UCSD-AML1 (cell line): ENCODE data around the gene STEAP3.
A peak's percentile ranks its signal among the peaks of the same experiment; 100 is the strongest.

ENCODE experiments used
- DNase-seq: peaks from one replicate; lab custom pipeline; 2025; ENCODE audit not compliant: unreplicated experiment; lab: John Stamatoyannopoulos, UW

The STEAP3 gene

DNA sequence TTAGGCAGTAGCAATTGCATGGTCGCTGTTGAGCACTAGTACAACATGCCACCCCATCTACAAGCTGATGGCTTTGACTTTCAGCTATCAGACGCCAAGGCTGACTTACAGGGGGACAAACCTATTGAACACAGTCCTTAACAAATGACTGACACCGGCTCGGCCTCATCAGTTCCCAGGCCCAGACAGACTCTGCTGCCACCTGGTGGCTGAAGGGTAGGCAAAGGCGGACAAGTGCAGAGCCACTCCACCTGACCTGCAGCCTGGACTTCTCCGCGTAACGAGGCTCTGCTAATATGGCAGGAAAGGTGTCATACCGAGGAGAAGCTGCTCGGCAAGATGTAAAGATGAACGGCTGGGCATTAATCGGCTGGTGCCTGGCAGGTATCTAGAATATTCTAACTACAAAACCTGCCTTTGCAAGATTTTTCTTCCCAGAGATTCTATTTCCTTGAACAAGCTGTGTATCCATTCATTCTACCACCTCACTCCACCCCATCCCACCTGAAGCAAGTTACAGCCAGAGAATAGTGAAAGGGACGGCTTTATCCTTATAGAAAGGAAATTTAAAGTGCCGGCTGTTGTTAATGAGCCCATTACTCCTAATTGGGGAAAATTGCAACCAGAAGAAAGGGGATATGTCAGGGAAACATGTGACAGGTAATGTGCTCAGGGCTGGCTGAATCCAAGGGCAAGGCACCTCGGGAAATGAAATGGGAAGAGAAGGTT is 67.4 kb downstream of the STEAP3 start:
- peak; percentile 74 for DNase-seq

DNA sequence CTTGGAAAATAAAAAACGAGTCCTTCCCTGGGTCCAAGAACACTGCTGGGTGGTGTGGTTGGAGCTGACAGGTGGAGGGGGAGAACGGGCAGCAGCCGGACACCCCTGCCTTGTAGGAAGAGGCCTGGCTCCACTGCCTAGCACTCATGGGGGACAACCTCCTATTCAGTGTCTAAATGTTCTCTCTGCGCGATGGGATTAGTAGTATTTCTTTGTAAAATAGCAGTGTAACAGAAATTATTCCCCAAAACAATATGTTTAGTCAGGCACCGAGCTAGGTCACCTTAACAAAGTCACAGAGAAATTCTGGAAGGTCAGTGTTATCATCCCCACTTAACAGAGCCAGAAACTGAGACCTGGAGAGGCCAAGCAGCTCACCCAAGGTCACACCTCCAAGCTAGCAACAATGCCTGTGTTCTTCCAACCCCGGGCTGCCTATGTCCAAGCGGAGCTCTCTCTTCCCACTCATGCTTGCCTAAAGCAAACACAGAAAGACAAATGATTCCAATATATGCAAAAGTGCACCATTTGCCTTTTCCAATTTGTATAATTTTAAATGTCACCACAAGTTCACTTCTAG is 68.0 kb downstream of the STEAP3 start:
- DNase-seq, result no peak

DNA sequence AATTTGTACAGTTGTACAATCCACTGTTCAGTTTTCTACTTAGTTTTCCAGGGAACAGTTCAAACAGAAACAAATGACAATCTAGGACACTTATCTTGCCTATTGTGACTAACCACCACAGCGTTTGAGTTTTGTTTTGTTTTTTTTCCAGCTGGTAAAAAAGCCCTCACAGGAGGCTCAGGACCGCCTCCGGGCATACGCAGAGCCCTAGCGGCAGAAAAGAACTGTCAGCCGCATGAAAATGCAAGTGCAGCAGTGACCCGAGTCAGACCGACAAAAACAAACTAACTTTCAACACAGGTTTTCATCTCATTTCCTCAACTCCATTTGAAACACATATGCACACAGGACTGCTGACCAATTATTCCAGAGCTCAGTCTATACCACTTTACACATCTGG is 68.6 kb downstream of the STEAP3 start:
- DNase-seq, result no peak

DNA sequence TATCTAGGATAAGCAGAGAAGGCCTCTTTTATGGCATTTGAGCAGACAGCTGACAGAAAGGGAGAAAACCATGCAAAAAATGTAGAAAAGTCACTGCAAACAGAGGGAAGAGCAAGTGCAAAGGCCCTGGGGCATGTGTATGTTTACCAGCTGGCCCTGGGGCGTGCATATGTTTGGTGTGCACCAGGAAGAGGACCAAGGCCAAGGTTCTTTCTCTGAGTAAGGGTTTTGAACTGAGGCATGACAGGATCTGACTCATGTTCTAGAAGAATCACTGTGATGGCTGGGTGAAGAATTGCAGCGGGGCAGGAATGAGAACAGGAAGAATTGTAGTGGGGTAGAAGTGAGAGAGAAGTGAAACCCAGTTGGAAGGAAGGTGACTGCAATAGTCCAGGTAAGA is 69.6 kb downstream of the STEAP3 start:
- no peak for DNase-seq

DNA sequence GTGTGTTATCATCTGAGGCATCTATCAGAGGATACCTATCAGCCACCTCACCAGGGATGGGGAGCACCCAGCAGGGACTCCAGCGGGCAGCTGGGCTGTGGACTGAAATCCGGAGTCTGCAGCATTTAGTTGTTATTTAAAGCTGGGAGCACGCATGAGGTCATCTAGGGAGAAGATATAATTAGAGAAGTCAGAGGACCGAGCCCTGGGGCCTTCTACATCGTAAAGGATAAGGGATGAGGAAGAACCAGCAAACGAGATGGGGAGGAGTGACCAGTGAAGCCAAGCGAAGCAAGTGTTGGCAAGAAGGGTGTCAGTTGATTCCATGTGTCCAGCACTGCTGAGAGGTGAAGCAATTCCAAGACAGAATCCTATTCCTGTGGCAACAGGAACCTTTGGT is 70.3 kb downstream of the STEAP3 start:
- no peak for DNase-seq

DNA sequence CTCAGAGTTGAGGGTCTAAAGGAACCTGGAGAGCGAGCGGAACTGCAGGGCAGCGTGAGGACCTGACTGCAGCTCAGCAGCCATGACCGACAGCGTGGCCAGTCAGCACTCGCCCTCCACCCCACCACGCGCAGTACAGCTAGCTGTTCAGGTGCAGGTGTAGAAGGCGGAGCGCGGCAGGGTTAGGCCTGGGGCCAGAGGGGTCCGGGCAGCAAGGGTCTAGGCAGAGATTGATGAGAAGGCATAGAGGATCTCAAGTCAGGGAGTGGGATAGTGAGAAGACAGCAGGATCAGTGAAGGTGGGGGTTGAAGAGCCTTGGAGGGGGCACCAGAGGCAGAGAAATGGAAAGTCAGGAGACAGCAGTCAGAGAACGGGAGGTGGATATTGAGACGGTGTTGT is 71.0 kb downstream of the STEAP3 start:
- DNase-seq, result no peak

DNA sequence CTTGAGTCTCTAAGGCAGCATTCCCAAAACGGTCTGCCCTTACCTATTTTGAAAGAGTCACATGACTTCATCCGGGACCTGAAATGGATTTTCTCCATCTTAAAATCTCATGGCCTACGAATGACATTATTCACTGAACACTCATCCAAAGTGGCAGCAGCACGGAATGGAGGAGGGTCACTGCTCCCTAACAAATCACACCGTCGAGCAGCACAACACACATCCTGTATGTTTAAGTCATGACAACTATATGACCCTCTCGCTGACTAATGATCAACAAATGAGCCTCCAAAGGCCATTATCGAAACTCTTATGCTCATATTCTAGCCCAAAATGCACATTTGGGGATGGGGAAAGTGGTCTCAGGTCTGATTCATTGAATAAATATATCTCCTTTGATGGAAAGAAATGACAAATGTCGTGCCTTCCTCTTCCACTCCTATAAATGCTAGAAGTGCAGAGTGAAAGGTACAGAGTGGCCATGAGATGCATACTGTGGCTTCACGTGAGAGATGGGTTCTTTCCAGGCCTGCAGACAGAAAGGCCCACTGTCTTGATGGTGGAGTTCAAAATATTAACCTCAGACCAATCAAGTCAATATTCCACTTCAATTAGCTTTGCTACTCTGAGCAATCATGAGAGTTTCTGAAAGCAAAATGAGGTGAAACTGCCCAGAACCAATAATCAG is 72.2 kb downstream of the STEAP3 start:
- DNase-seq, result no peak

DNA sequence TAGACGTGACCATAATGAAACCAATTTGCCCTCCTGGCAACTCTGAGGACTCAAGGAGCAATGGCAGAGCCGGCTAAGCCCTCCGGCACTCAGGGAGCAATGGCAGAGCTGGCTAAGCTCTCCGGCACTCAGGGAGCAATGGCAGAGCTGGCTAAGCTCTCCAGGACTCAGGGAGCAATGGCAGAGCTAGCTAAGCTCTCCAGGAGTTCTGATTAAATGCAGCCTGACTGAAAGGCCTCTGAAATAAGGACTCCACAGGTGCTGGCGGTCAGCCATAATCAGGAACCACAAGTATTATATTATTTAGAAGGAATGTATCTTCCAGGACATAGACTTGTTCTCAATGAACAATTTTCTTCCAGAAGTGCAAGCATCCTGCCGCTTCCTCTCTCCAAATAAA is 77.8 kb downstream of the STEAP3 start:
- DNase-seq, result no peak

DNA sequence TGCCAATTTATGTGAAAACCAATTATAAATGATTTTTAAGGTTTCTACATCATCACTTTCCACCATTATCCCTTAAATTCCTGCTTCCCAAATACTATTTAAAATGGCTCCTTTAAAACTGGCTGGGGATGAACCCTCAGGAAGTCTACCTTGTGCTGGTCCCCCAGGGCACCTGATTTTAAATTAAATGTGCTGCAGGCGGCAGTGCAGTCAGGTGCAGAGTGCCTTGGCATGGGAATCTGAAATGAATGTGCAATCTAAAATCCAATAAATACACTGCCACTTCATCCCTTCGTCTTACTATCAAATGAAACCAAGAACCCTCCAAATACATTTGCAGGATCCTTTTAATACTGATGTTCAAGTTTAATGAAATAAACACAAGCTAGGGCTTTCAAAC is 81.2 kb downstream of the STEAP3 start:
- no peak for DNase-seq

DNA sequence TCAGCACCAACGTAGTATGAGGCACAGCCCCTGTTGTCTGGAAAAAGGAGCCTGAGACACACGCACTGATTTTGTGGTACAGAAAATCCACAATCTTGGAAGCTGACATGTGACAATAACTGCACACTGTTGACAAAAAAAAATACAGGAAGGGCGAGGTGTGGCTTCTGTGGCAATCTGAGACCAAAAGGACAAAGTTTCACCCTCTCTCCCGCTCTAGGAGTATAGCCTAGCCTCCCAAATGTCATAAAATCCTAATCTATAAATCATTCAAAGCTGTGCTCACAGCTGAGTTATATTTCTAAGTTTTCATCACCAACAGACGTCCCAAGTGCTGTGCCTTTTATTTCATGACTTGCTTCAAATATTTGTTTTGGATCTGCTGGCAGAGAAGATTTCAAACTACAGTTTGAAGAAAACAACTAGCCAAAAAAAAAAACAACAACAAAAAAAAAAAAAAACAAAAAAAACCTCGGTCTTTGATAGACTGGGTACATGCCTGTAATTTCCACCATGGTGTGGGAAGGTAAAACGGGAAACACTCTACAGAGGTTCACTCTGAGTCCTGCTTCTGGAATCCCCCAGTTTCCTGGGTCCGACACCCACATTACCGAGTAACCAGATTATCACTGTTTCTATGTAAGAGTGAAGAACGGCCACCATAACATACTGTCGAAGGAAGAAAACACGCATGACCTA is 82.0 kb downstream of the STEAP3 start:
- DNase-seq, result no peak

DNA sequence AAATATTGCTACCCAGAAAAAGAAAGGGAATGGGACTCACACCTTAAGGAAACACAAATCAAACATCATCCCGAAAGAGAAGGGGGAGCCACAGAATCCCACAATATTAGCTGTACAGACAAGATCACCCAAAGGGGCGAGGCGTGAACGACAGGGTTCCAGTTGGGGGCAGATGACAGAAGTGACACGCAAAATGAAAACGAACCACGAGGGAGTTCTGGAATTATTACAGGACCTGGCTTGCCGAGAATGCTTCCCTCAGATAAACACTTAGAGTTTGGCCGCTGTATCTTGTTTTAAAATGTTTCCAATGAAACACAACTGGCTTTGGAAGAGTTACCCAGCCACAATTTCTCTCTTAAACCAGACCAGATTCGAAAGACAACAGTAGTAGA is 82.6 kb downstream of the STEAP3 start:
- DNase-seq, result no peak

DNA sequence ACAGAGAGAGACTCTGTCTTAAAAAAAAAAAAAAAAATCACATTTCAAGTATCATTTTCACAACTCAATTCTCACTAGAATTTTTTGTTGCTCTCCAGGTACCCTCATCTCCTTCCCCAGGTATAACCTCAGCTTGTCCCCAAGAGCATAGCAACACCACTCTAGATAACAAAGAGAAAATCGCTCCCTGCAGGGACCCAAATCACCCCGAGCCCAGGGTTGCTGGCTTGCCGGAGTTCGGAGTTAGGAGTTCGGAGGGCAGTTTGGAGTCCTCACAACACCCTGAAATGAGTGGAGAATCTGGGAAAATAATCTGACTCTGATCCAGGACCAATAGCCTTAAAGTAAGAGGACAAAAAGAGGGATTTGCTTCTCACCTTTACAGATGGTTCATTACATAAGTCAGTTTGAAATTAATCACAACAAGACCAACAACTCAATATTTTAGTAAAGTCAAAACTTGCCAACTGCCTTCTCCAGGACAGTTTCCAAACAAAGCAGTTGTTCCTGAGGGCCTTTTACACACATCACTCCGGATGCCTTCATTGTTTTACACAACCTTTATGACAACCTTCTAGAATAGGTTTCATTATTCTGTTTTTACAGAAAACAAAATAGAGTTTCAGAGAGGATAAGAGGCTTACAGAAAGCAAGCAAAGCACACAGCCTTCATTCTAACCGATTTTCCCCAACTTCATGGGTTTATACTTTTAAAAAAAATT is 83.9 kb downstream of the STEAP3 start:
- no peak for DNase-seq

DNA sequence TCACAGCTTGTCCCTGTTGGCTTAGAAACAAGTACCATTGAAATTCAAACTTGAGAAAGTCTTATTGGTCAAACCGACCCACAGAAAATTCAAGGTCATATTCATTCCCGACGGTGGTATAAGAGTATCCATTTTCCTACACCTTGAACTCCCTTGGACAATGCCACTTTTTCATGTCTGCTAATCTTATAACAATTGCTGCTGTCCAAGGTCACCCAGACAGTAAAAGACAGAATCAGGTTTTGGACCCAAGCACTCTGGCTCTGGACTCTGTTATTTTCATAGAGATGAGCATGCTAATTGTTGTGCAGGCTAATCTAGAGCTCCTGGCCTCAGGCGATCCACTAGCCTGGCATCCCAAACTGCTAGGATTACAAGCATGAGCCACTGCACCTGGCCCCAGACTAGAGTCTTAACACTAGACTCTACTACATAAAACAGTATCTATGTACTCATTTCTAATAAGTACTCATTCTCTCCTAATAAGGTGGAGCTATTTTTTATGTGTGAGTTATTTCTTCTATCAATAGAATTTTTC is 85.2 kb downstream of the STEAP3 start:
- DNase-seq, result no peak

DNA sequence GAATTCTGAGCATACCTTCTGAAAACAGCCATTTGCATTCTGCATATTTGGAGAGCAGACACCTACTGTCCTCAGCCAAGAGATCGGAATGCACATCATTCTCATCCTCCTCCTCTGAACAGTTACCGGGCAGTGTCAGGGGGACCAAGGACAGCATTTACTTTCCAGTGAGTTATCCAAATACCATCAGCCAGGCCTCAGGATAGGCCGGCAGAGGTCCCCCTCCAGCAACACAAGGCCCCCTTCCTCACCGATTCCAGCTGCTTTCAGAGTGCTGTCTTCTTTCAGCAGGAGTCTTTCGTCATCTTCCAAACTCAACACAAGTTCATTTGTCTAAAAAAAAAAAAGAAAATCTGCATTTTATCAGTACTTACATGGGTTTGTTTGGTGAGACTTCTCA is 87.7 kb downstream of the STEAP3 start:
- no peak for DNase-seq

DNA sequence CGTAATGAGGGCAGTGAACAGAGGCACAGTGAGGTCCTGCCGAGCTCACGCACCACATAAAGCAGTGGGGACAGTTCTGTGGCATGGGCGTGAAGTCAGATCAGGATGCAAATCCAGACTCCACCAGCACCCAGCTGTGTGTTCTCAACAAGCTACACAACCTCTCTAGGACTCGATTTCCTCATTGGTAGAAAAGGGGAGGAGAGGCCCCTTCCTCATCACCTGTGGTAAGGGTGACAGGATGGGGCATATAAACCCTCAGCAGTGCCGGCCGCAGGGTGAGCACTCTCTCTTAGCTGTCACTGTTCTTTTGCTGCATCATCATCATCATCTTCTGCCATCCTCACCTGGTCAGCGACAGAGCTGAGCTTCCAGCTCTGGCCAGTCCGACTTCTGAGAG is 88.2 kb downstream of the STEAP3 start:
- no peak for DNase-seq
